Keratinocyte (primary cell): Measurements from ENCODE around the gene DESI2.

Experiments used
- EZH2 ChIP-seq: IDR thresholded peaks from one replicate; pipeline ENCODE4 v1.6.1; 2012; ENCODE audit warnings: inconsistent platforms, mild to moderate bottlenecking, low read length, moderate library complexity
- TF ChIP-seq, protein P1 (sequence below), 3 experiments: IDR thresholded peaks in 1 of 3; conservative IDR thresholded peaks in 1 of 3; optimal IDR thresholded peaks in 1 of 3; 2 replicates in 2 of 3; 3 replicates in 1 of 3; pipeline versions ENCODE3 to v1.5.1; 2011; ENCODE audit warnings: low read length in 3 of 3, mild to moderate bottlenecking in 3 of 3, moderate library complexity in 2 of 3, control low read depth in 1 of 3, inconsistent platforms in 1 of 3; ENCODE audit not compliant: insufficient read depth in 2 of 3; ENCODE audit errors: extremely low read depth in 1 of 3

DNA sequence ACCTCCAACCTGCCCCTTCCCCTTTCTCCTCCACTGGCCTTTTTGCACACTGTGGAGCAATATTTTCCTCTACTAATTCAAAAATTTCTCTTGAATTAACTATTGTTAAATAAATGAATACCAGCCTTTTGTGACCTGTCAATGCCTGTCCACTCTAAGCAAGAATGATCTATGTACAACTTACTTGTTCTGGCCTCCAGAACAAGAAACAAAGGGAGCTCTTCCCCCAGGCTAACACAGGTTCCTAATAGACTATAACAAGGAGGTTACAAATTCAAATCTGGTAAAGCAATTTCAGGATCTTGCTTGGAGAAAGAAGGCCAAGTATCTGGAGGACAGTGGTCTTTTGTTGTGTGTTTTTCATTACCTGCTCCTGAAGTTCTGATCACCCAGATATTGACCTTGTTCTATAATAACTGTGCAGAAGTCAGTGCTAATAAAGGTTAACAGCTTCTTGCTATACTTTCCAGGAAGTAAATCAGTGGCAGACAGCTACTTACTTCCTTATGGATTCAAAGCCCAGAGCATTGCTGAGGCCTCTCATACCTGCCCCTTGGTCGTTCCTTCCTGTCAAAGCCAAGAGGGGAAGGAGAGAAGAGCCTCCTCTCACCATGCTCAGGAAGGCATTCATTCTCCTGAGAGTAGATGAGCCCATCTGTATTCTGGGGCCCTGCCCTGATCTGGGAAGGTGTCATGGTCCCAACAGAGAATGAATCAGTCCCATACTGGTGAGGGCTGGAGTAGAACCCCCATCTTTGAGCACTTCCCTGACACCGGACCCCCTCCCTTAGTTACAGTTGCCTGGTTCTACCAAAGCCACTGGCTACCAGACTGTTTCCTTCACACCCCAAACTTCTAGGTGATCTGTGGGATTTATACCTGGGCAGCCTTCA lies 56.8 kb downstream of the DESI2 start:
- TF ChIP-seq, protein P1, sequence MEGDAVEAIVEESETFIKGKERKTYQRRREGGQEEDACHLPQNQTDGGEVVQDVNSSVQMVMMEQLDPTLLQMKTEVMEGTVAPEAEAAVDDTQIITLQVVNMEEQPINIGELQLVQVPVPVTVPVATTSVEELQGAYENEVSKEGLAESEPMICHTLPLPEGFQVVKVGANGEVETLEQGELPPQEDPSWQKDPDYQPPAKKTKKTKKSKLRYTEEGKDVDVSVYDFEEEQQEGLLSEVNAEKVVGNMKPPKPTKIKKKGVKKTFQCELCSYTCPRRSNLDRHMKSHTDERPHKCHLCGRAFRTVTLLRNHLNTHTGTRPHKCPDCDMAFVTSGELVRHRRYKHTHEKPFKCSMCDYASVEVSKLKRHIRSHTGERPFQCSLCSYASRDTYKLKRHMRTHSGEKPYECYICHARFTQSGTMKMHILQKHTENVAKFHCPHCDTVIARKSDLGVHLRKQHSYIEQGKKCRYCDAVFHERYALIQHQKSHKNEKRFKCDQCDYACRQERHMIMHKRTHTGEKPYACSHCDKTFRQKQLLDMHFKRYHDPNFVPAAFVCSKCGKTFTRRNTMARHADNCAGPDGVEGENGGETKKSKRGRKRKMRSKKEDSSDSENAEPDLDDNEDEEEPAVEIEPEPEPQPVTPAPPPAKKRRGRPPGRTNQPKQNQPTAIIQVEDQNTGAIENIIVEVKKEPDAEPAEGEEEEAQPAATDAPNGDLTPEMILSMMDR (optimal IDR thresholded peaks at IDR 0.05 in 1 of 3, IDR thresholded peaks at IDR 0.05 in 1 of 3, conservative IDR thresholded peaks at IDR 0.05 in 1 of 3; ENCODE audit: extremely low read depth in 1 of 3, insufficient read depth in 2 of 3, low read length in 3 of 3): no peak
- TF ChIP-seq EZH2: no peak
